ENCODE measurements around the gene RTN4IP1. TPM values are rescaled to one million over a fixed set of nuclear protein-coding genes. Genes with fewer than 3 reads are reported as not detected.
A peak's percentile ranks its signal among the peaks of the same experiment; 100 is the strongest.

Gene RTN4IP1
- total and polyA plus RNA-seq, 2 of the 13 experiments (the other 11 are each of a cell fraction or from before 2014, with no cell fraction given), result 5.5 to 17.2 TPM

GRCh38 chr6:106540907-106541306, 88.4 kb downstream of the RTN4IP1 start (continued):
- TF ChIP-seq ZNF318 (CRISPR knock-in tag; IDR thresholded peaks at IDR 0.05), result no peak
- no peak for TF ChIP-seq ZNF256 (CRISPR knock-in tag; conservative IDR thresholded peaks at IDR 0.05)
- no peak for TF ChIP-seq MLLT10 (CRISPR knock-in tag; IDR thresholded peaks at IDR 0.05)
- no peak for TF ChIP-seq RAD21 (CRISPR knock-in tag; IDR thresholded peaks at IDR 0.05)
- TF ChIP-seq ZFP36L2 (CRISPR knock-in tag; IDR thresholded peaks at IDR 0.05), result no peak
- no peak for TF ChIP-seq ZHX2 (IDR thresholded peaks at IDR 0.05; ENCODE audit: low read depth)
- no peak for TF ChIP-seq ZHX2 (CRISPR knock-in tag; IDR thresholded peaks at IDR 0.05; ENCODE audit: borderline replicate concordance)
- no peak for TF ChIP-seq KMT2A (CRISPR knock-in tag; IDR thresholded peaks at IDR 0.05)
- no peak for TF ChIP-seq ZSCAN12 (CRISPR knock-in tag; IDR thresholded peaks at IDR 0.05)
- no peak for TF ChIP-seq PAWR (CRISPR knock-in tag; IDR thresholded peaks at IDR 0.05; ENCODE audit: borderline replicate concordance)
- no peak for TF ChIP-seq ZNF878 (CRISPR knock-in tag; IDR thresholded peaks at IDR 0.05)
- no peak for TF ChIP-seq KAT7 (CRISPR knock-in tag; IDR thresholded peaks at IDR 0.05; ENCODE audit: borderline replicate concordance)
- no peak for TF ChIP-seq CBX1 (IDR thresholded peaks at IDR 0.05; ENCODE audit: low read depth)
- TF ChIP-seq NR2F6 (IDR thresholded peaks at IDR 0.05), result 0 out of 2 replicates have a peak, but pooled peaks have one; percentile 9
- TF ChIP-seq NR2F6 (CRISPR knock-in tag; IDR thresholded peaks at IDR 0.05), result no peak
- no peak for TF ChIP-seq ZNF703 (CRISPR knock-in tag; IDR thresholded peaks at IDR 0.05; ENCODE audit: borderline replicate concordance)
- TF ChIP-seq TRIM24 (CRISPR knock-in tag; IDR thresholded peaks at IDR 0.05), result no peak
- no peak for TF ChIP-seq JDP2 (CRISPR knock-in tag; IDR thresholded peaks at IDR 0.05; ENCODE audit: borderline replicate concordance)
- no peak for TF ChIP-seq ZNF773 (CRISPR knock-in tag; IDR thresholded peaks at IDR 0.05; ENCODE audit: borderline replicate concordance)
- no peak for TF ChIP-seq SETDB1 (CRISPR knock-in tag; IDR thresholded peaks at IDR 0.05; ENCODE audit: borderline replicate concordance)

Measured in HepG2 (cell line).